ENCODE measurements around the gene SAP30BP.

The SAP30BP gene

GRCh38 chr17:75736173-75736835, 69.2 kb downstream of the SAP30BP start:
- TF ChIP-seq, protein P1, sequence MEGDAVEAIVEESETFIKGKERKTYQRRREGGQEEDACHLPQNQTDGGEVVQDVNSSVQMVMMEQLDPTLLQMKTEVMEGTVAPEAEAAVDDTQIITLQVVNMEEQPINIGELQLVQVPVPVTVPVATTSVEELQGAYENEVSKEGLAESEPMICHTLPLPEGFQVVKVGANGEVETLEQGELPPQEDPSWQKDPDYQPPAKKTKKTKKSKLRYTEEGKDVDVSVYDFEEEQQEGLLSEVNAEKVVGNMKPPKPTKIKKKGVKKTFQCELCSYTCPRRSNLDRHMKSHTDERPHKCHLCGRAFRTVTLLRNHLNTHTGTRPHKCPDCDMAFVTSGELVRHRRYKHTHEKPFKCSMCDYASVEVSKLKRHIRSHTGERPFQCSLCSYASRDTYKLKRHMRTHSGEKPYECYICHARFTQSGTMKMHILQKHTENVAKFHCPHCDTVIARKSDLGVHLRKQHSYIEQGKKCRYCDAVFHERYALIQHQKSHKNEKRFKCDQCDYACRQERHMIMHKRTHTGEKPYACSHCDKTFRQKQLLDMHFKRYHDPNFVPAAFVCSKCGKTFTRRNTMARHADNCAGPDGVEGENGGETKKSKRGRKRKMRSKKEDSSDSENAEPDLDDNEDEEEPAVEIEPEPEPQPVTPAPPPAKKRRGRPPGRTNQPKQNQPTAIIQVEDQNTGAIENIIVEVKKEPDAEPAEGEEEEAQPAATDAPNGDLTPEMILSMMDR (IDR thresholded peaks at IDR 0.05; ENCODE audit: borderline replicate concordance, insufficient read depth, low read depth, low read length) = no peak

GRCh38 chr17:75737133-75737962, 70.2 kb downstream of the SAP30BP start:
- TF ChIP-seq, protein P1 (IDR thresholded peaks at IDR 0.05; ENCODE audit: borderline replicate concordance, insufficient read depth, low read depth, low read length) = no peak
- no peak overlapping the region for H3K4me3 ChIP-seq (ENCODE audit: low read depth, low read length)

More at GRCh38 chr17:75736173-75736835, 69.2 kb downstream of the SAP30BP start:
- no peak overlapping the region for H3K4me3 ChIP-seq (ENCODE audit: low read depth, low read length)

DNA sequence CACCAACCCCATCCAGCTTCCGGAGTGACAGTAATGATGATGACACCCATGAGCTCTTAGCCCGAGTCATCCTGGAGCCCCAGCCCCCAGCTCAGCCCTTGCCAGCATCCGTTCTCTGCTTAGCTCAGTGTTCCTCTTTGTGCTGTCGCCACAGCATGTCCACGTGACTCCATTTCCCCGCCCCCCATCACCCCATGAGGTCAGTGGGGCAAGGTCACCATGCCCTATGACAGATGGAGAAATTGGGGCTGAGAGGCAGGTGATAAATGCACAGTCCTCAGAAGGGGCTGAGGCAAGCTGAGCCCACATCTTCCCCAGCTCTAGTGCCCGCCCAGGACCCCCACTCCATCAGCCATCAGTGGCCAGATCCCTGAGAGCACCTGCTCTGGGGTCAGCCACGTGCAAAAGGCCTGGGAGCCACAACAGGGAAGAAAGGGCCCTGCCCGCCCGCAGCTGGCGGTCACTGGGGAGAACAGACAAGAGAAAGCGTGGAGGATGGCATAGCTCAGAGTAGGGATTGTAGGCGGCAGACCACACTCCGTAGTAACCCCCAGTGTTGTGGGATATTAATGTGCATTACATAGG, 71.2 kb downstream of the SAP30BP start:
- TF ChIP-seq, protein P1 (IDR thresholded peaks at IDR 0.05; ENCODE audit: borderline replicate concordance, insufficient read depth, low read depth, low read length) = no peak
- no peak overlapping the region for H3K4me3 ChIP-seq (ENCODE audit: low read depth, low read length)

GRCh38 chr17:75739174-75739573, 72.0 kb downstream of the SAP30BP start:
- no peak overlapping the region for H3K4me3 ChIP-seq (ENCODE audit: low read depth, low read length)
- TF ChIP-seq, protein P1 (IDR thresholded peaks at IDR 0.05; ENCODE audit: borderline replicate concordance, insufficient read depth, low read depth, low read length) = no peak

DNA sequence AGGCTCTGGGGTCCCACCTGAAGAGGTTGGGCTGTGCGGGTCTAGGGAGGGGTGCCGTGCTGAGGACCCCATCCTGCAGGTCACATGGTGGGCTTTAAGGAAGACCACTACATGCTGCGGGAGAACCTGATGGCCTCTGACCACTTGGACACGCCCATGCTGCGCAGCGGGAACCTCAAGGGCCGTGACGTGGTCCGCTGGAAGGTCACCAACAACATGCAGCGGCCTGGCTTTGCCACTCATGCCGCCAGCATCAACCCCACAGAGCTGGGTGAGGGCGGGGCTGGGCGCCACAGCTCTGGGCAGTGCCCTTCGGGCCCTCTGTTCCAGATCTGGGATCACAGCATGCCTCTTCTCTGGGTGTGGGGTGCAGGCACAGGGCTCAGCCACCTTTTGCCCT, 72.7 kb downstream of the SAP30BP start:
- H3K4me3 ChIP-seq (ENCODE audit: low read depth, low read length) = no peak overlapping the region
- TF ChIP-seq, protein P1 (IDR thresholded peaks at IDR 0.05; ENCODE audit: borderline replicate concordance, insufficient read depth, low read depth, low read length) = no peak

- H3K4me3 ChIP-seq (ENCODE audit: low read depth, low read length) = no peak overlapping the region
- TF ChIP-seq, protein P1 (IDR thresholded peaks at IDR 0.05; ENCODE audit: borderline replicate concordance, insufficient read depth, low read depth, low read length) = no peak
These were observed 73.1 kb downstream of the SAP30BP start for GRCh38 chr17:75740215-75740614.

All from GM12875 (cell line).